ENCODE measurements around the gene FAM110A.
"Not testable (repeated sequence)": the region's sequence is repeated elsewhere in the genome, so short reads cannot be mapped to it uniquely, and the experiment has no call there.

FAM110A gene

GRCh38 chr20:840858-841567 is 7.5 kb downstream of the FAM110A start:
- no peak for DNase-seq
- Mint-ChIP-seq H3K27ac (no peak overlapping the region), H3K27me3 (no peaks in the 10 kb centered on the region), H3K9me3 (no peaks in the 10 kb centered on the region), H3K4me3 (peak overlapping the region; percentile 8 to 60), H3K36me3 (ENCODE audit: insufficient read depth) (peaks cover 10% of the 10 kb centered on the region), H3K4me1 (ENCODE audit: low read depth in 2 of 2) (peaks cover 27 to 42% of the 10 kb centered on the region in 2 donors)
- ATAC-seq (replicated peaks), result no peak

DNA sequence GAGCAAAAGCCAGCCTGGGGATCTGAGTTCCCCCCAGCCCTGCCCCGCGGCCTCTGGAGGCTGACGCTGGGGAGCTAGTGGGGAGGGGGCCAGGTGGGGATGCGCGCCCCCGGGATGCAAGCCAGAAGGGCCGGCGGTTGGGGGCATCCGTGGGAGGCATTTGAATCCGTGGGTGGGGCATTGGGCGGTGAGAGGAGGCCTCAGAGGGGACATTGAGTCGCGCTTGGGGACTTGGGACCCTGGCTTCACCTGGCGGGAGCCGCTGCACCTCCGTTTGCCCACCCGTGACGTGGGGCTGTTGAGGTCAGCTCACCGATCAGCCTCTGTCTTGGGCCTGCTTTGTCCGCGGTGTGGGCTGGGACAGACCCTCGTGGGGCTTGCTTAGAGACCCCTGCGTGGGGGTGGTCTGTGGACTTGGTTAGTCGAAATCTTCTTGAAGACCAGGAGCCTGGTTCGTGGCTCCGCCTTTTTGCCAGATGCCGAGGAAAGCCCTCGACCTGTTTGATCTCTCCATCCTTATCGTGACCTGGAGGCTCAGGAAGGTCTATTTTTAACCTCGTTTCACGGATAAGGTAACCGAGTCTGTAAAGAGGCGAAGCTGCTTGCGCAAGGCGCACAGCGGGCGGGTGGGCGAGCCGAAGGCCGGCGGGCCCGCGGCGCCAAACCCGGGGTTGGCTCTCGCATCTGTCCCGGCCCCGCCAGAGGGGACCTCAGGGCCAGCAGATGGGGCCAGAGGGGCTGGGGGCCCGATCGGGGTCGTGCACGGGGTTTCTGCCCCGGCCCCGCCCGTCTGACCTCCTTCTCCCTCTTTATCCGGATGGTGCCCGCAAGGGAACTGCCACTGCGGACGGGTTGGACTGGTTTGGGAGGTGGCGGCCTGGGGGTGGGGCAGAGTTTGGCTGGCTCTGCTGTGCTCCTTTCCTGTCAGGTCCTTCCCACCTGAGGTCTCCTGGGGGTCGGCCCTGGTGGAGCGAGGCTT is 8.3 kb downstream of the FAM110A start:
- Mint-ChIP-seq H3K9me3 (no peaks in the 10 kb centered on the region), H3K27ac (no peak overlapping the region), H3K4me1 (ENCODE audit: low read depth in 2 of 2) (peaks cover 29 to 43% of the 10 kb centered on the region in 2 donors), H3K36me3 (ENCODE audit: insufficient read depth) (peaks cover 13% of the 10 kb centered on the region), H3K27me3 (no peaks in the 10 kb centered on the region), H3K4me3 (peak overlapping the region in 1 of 2 donors; percentile 35)
- ATAC-seq (replicated peaks) (no peak), DNase-seq (no peak)

- Mint-ChIP-seq H3K36me3 (ENCODE audit: insufficient read depth) (peaks cover 13% of the 10 kb centered on the region), H3K4me1 (ENCODE audit: low read depth in 2 of 2) (peaks cover 33 to 43% of the 10 kb centered on the region in 2 donors), H3K4me3 (no peak overlapping the region), H3K27ac (peak overlapping the region; percentile 42 to 64), H3K27me3 (no peaks in the 10 kb centered on the region), H3K9me3 (no peaks in the 10 kb centered on the region)
- ATAC-seq (replicated peaks), result no peak
- DNase-seq, result no peak
These were observed 9.0 kb downstream of the FAM110A start for GRCh38 chr20:842547-842940.

DNA sequence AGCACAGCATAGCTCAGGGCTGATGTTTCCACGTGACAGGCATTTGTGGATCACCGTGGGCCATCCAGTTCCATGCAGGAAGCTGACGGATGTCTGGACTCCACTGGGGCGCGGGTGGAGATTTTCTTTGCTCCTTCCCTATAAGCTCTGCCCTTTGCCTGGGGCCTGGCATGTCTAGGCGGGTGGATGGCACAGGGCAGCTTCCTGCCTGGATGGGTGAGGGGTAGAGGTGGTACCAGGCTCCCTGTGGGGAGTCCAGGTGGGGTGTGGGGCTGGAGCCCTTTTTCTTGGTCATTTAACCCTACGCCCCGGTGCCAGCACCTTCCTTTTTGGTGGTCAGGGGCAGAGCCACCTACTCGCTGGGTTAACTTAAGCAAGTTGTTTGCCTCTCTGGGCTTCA is 10.4 kb downstream of the FAM110A start:
- H3K9me3 Mint-ChIP-seq, result no peaks in the 10 kb centered on the region
- peak overlapping the region; percentile 90 to 97 for H3K27ac Mint-ChIP-seq
- H3K27me3 Mint-ChIP-seq, result no peaks in the 10 kb centered on the region
- ATAC-seq (replicated peaks) (no peak), DNase-seq (peak in 1 of 3 experiments; percentile 11)
- H3K4me3 Mint-ChIP-seq, result peak overlapping the region in 1 of 2 donors; percentile 93
- peaks cover 13% of the 10 kb centered on the region for H3K36me3 Mint-ChIP-seq (ENCODE audit: insufficient read depth)
- H3K4me1 Mint-ChIP-seq (ENCODE audit: low read depth in 2 of 2), result peaks cover 31 to 39% of the 10 kb centered on the region in 2 donors

- Mint-ChIP-seq H3K27ac (peak overlapping the region; percentile 90 to 97), H3K4me1 (ENCODE audit: low read depth in 2 of 2) (peaks cover 31 to 41% of the 10 kb centered on the region in 2 donors), H3K4me3 (peak overlapping the region; percentile 89 to 93), H3K27me3 (no peaks in the 10 kb centered on the region), H3K9me3 (no peaks in the 10 kb centered on the region), H3K36me3 (ENCODE audit: insufficient read depth) (peaks cover 13% of the 10 kb centered on the region)
- ATAC-seq (replicated peaks) (peak; percentile 92), DNase-seq (peak; percentile 80 to 88 (median 83))
These were observed 11.1 kb downstream of the FAM110A start for GRCh38 chr20:844473-845225.

DNA sequence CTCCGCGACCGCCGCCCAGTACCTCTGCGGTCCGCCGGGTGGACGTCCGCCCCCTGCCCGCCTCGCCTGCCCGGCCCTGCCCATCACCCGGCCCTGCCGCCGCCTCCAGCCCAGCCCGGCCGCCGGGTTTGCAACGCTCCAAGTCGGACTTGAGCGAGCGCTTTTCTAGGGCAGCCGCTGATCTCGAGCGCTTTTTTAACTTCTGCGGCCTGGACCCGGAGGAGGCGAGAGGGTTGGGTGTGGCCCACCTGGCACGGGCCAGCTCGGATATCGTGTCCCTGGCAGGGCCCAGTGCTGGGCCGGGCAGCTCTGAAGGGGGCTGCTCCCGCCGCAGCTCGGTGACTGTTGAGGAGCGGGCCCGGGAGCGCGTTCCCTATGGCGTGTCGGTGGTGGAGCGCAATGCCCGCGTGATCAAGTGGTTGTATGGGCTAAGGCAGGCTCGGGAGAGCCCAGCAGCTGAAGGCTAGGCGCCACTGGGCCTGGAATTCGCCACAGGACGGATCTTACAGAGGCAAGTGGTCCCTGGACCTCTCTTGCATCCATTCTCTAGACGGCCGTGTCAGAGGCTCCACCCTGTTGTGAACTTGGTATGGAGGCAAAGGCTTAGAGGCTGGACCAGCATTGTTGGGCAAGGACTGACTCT is 11.8 kb downstream of the FAM110A start:
- ATAC-seq (replicated peaks) (no peak), DNase-seq (peak in 1 of 3 experiments; percentile 19)
- Mint-ChIP-seq H3K27ac (peak overlapping the region; percentile 90 to 97), H3K4me3 (peak overlapping the region; percentile 89 to 93), H3K27me3 (no peaks in the 10 kb centered on the region), H3K36me3 (ENCODE audit: insufficient read depth) (peaks cover 10% of the 10 kb centered on the region), H3K4me1 (ENCODE audit: low read depth in 2 of 2) (peaks cover 28 to 40% of the 10 kb centered on the region in 2 donors), H3K9me3 (no peaks in the 10 kb centered on the region)

DNA sequence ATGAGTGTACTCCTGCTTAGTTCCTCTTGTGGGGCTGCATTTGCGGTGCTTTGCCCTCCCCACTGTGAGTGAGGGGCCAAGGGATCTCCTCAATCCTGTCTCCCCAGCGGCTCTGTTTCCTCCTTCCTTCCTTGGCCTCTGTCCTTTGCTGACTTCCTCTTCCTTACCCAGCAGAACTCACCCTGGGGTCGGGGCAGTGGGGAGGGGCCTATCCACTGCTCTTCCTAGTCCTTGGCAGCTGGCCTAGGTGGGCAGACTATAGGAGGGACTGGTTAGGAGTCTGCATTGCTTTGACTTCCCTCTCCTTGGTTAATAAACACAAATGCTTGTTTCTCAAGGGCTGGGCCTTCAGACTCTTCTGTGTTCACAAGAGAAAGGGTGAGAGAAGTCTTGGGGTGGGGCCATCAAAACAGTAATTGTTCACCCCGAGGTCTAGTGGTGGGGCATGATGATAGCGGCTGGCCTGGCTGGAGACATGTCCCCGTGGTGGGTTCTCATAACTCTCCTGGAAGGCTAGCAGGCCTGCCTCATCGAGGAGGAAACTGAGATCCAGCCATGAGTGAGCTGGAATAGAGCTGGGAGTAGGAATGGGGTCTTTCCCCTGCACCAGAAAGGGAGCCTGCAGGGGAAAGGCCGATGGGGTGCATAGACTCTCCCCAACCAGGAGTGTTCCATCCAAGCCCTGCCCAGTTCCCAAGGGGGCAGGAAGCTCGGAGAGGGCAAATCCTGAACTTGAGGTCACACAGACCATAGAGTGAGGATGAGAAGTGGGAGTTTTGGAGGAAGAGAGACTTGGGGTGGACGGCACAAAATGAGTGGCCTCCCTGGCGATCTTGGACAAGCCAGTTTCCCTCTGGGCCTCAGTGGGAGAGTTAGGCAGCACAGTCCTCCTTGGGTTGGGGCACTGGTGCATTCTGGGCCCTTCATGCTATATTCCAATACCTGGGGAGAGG is 12.7 kb downstream of the FAM110A start:
- DNase-seq, result peak in 1 of 3 experiments; percentile 12
- H3K36me3 Mint-ChIP-seq (ENCODE audit: insufficient read depth), result peaks cover 10% of the 10 kb centered on the region
- peak overlapping the region; percentile 90 to 97 for H3K27ac Mint-ChIP-seq
- no peaks in the 10 kb centered on the region for H3K9me3 Mint-ChIP-seq
- H3K27me3 Mint-ChIP-seq, result no peaks in the 10 kb centered on the region
- ATAC-seq (replicated peaks), result peak; percentile 1
- H3K4me1 Mint-ChIP-seq (ENCODE audit: low read depth in 2 of 2), result peaks cover 25 to 42% of the 10 kb centered on the region in 2 donors
- peak overlapping the region; percentile 89 to 93 for H3K4me3 Mint-ChIP-seq

- peaks cover 30 to 48% of the 10 kb centered on the region in 2 donors for H3K4me1 Mint-ChIP-seq (ENCODE audit: low read depth in 2 of 2)
- no peaks in the 10 kb centered on the region for H3K27me3 Mint-ChIP-seq
- ATAC-seq (replicated peaks) (peak; percentile 51), DNase-seq (peak; percentile 47 to 56 (median 52))
- no peaks in the 10 kb centered on the region for H3K9me3 Mint-ChIP-seq
- peak overlapping the region; percentile 90 to 97 for H3K27ac Mint-ChIP-seq
- peaks cover 10% of the 10 kb centered on the region for H3K36me3 Mint-ChIP-seq (ENCODE audit: insufficient read depth)
- peak overlapping the region; percentile 89 to 93 for H3K4me3 Mint-ChIP-seq
These were observed 13.4 kb downstream of the FAM110A start for GRCh38 chr20:846894-847278.

- no peaks in the 10 kb centered on the region for H3K27me3 Mint-ChIP-seq
- no peaks in the 10 kb centered on the region for H3K9me3 Mint-ChIP-seq
- peaks cover 31 to 43% of the 10 kb centered on the region in 2 donors for H3K4me1 Mint-ChIP-seq (ENCODE audit: low read depth in 2 of 2)
- H3K27ac Mint-ChIP-seq, result peak overlapping the region; percentile 90 to 97
- peaks cover 10% of the 10 kb centered on the region for H3K36me3 Mint-ChIP-seq (ENCODE audit: insufficient read depth)
- ATAC-seq (replicated peaks) (no peak), DNase-seq (no peak)
- peak overlapping the region; percentile 89 to 93 for H3K4me3 Mint-ChIP-seq
These were observed 14.7 kb downstream of the FAM110A start for GRCh38 chr20:848193-848592.

GRCh38 chr20:848731-849130 is 15.2 kb downstream of the FAM110A start:
- not testable (repeated sequence) for H3K4me3 Mint-ChIP-seq; H3K27me3 Mint-ChIP-seq; H3K9me3 Mint-ChIP-seq; DNase-seq; H3K36me3 Mint-ChIP-seq (ENCODE audit: insufficient read depth); ATAC-seq (replicated peaks)
- Mint-ChIP-seq H3K27ac (peak overlapping the region in 1 of 2 donors; percentile 90), H3K4me1 (ENCODE audit: low read depth in 2 of 2) (peaks cover 32 to 44% of the 10 kb centered on the region in 2 donors)

DNA sequence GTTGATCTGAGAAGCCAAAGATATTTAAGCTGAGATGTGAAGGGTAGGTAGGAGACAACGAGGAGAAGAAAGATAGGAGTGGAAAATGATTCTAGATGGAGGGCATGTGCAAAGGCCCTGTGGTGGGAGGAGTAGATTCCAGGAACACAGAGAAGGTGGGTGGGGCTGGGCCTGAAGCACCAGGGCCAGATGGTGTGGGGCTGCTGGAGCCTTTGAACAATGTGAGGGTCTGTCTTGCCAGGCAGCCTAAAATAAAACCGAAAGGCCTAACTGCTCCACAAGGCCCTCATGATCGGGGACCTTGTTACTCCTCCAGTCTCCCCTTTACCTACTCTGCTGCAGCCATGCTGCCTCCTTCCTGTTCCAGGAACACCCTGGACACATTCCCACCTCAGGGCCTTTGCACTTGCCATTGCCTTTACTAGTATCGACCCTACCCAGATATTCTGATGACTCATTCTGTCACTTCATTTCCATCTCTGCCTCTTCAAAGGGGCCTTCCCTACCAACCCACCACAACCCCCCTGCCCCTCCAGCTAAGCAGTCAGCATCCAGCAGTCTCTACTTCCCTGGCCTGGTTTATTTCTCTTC is 20.0 kb downstream of the FAM110A start:
- peak overlapping the region in 1 of 2 donors; percentile 21 for H3K27ac Mint-ChIP-seq
- H3K9me3 Mint-ChIP-seq, result no peaks in the 10 kb centered on the region
- peaks cover 27 to 31% of the 10 kb centered on the region in 2 donors for H3K4me1 Mint-ChIP-seq (ENCODE audit: low read depth in 2 of 2)
- ATAC-seq (replicated peaks) (no peak), DNase-seq (no peak)
- no peaks in the 10 kb centered on the region for H3K27me3 Mint-ChIP-seq
- H3K36me3 Mint-ChIP-seq (ENCODE audit: insufficient read depth), result no peaks in the 10 kb centered on the region
- no peak overlapping the region for H3K4me3 Mint-ChIP-seq

Measured in effector memory CD8-positive, alpha-beta T cell (primary cell).